HepG2 (cell line): ENCODE results near the gene HNRNPAB. TPM values are rescaled to one million over a fixed set of nuclear protein-coding genes. Genes with fewer than 3 reads are reported as not detected.

ENCODE experiments used
- HES4 ChIP-seq: sonication (generic); formaldehyde crosslinking; IDR thresholded peaks from 2 replicates; pipeline ENCODE4 v1.9.0; 2021; ENCODE audit warnings: mild to moderate bottlenecking, missing genetic modification reagents, borderline replicate concordance
- KDM4B ChIP-seq: sonication (generic); formaldehyde crosslinking; IDR thresholded peaks from 2 replicates; pipeline ENCODE4 v1.4.0; 2020; ENCODE audit warnings: missing genetic modification reagents
- MAZ ChIP-seq, 2 experiments: sonication (generic) in 1 of 2; formaldehyde crosslinking in 1 of 2; IDR thresholded peaks; 2 replicates each; pipeline versions ENCODE4 v1.5.0 to v1.6.1; 2012 to 2020; ENCODE audit warnings: low read depth in 2 of 2, mild to moderate bottlenecking in 2 of 2, borderline replicate concordance in 1 of 2, improper control_type of control experiment in 1 of 2, low read length in 1 of 2, missing genetic modification reagents in 1 of 2, moderate library complexity in 1 of 2
- ZNF17 ChIP-seq: sonication (generic); formaldehyde crosslinking; IDR thresholded peaks from 2 replicates; pipeline ENCODE4 v1.5.0; 2020; ENCODE audit warnings: mild to moderate bottlenecking, missing genetic modification reagents
- ZSCAN22 ChIP-seq: sonication (generic); formaldehyde crosslinking; IDR thresholded peaks from 2 replicates; pipeline ENCODE4 v1.4.0; 2020; ENCODE audit warnings: mild to moderate bottlenecking, missing genetic modification reagents
- polyA plus RNA-seq, 8 experiments: library from polyadenylated mRNA; depleted of rRNA in 3 of 8; stranded (reverse) in 7 of 8; unstranded in 1 of 8; fragments of >200 nt; fragmentation: Illumina TruSeq in 4 of 8; extraction: Trizol in 4 of 8; gene quantifications; 2 replicates each; pipeline versions ENCODE4 v1.2.1 to v1.2.3, GENCODE V29; 2011 to 2016; ENCODE audit warnings: low read depth in 4 of 8, missing spikeins in 1 of 8, mixed read lengths in 1 of 8; ENCODE audit not compliant: insufficient read depth in 1 of 8
- total RNA-seq, 5 experiments: library from RNA; depleted of rRNA; stranded (reverse); fragments of >200 nt; fragmentation: Illumina TruSeq; extraction: Trizol; gene quantifications; 2 replicates each; pipeline ENCODE4 v1.2.3, GENCODE V29; 2016; ENCODE audit warnings: low read depth in 1 of 5
- TF ChIP-seq, protein P1 (sequence below): sonication (generic); formaldehyde crosslinking; IDR thresholded peaks from 2 replicates; pipeline ENCODE4 v1.4.0; 2020; ENCODE audit warnings: missing genetic modification reagents, mild to moderate bottlenecking, borderline replicate concordance
- TF ChIP-seq, protein P2 (sequence below): IDR thresholded peaks from 2 replicates; pipeline ENCODE4 v1.6.1; 2012; ENCODE audit warnings: low read length, improper control_type of control experiment

HNRNPAB gene
- total and polyA plus RNA-seq, 2 of the 13 experiments (the other 11 are each of a cell fraction or from before 2014, with no cell fraction given), result 62.6 to 111 TPM

DNA sequence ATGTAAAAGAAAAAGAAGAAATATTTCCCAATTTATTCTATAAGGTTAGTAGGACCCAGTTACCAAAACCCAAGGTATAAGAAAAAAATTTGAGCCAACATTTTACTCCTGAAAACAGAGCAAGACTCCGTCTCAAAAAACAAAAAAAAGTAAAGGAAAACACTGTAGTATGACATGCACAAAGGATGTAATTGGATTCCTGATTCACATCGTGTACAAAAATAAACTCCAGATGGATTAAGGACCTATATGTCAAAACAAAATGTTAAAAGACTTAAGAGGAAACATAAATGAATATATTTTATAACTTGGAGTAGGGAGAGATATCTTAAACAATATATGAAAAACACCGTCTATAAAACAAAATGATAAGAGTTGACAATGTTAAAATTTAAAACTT, 14.5 kb downstream of the HNRNPAB start (continued):
- TF ChIP-seq, protein P1, sequence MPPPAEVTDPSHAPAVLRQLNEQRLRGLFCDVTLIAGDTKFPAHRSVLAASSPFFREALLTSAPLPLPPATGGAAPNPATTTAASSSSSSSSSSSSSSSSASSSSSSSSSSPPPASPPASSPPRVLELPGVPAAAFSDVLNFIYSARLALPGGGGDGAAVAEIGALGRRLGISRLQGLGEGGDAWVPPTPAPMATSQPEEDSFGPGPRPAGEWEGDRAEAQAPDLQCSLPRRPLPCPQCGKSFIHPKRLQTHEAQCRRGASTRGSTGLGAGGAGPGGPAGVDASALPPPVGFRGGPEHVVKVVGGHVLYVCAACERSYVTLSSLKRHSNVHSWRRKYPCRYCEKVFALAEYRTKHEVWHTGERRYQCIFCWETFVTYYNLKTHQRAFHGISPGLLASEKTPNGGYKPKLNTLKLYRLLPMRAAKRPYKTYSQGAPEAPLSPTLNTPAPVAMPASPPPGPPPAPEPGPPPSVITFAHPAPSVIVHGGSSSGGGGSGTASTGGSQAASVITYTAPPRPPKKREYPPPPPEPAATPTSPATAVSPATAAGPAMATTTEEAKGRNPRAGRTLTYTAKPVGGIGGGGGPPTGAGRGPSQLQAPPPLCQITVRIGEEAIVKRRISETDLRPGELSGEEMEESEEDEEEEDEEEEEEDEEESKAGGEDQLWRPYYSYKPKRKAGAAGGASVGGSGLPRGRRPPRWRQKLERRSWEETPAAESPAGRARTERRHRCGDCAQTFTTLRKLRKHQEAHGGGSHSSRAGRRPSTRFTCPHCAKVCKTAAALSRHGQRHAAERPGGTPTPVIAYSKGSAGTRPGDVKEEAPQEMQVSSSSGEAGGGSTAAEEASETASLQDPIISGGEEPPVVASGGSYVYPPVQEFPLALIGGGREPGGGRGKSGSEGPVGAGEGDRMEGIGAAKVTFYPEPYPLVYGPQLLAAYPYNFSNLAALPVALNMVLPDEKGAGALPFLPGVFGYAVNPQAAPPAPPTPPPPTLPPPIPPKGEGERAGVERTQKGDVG (CRISPR knock-in tag), result no peak
- TF ChIP-seq, protein P2, sequence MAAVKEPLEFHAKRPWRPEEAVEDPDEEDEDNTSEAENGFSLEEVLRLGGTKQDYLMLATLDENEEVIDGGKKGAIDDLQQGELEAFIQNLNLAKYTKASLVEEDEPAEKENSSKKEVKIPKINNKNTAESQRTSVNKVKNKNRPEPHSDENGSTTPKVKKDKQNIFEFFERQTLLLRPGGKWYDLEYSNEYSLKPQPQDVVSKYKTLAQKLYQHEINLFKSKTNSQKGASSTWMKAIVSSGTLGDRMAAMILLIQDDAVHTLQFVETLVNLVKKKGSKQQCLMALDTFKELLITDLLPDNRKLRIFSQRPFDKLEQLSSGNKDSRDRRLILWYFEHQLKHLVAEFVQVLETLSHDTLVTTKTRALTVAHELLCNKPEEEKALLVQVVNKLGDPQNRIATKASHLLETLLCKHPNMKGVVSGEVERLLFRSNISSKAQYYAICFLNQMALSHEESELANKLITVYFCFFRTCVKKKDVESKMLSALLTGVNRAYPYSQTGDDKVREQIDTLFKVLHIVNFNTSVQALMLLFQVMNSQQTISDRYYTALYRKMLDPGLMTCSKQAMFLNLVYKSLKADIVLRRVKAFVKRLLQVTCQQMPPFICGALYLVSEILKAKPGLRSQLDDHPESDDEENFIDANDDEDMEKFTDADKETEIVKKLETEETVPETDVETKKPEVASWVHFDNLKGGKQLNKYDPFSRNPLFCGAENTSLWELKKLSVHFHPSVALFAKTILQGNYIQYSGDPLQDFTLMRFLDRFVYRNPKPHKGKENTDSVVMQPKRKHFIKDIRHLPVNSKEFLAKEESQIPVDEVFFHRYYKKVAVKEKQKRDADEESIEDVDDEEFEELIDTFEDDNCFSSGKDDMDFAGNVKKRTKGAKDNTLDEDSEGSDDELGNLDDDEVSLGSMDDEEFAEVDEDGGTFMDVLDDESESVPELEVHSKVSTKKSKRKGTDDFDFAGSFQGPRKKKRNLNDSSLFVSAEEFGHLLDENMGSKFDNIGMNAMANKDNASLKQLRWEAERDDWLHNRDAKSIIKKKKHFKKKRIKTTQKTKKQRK, result no peak
- TF ChIP-seq ZNF17 (CRISPR knock-in tag) (no peak), MAZ (IDR thresholded peaks at IDR 0.05; ENCODE audit: borderline replicate concordance, low read depth, low read length) (no peak), MAZ (CRISPR knock-in tag; IDR thresholded peaks at IDR 0.05; ENCODE audit: low read depth) (no peak), HES4 (CRISPR knock-in tag) (no peak), KDM4B (CRISPR knock-in tag) (no peak), ZSCAN22 (CRISPR knock-in tag) (no peak)
- TF ChIP-seq, all 625 proteins: peak for 0
